Skin of body (tissue), 2 donors: ENCODE results near the gene ERN1. TPM values are rescaled to one million over a fixed set of nuclear protein-coding genes. Genes with fewer than 3 reads are reported as not detected.

ENCODE experiments used
- DNase-seq: peaks from one replicate; lab custom pipeline; 2025; lab: John Stamatoyannopoulos, UW
- total RNA-seq: library from RNA; depleted of rRNA; stranded (reverse); fragments of >200 nt; gene quantifications from one replicate; pipeline ENCODE4 v1.2.3, GENCODE V29; 2014

ERN1 gene
- total RNA-seq, 1 donor from 2014 or later: 9.3 TPM

DNA sequence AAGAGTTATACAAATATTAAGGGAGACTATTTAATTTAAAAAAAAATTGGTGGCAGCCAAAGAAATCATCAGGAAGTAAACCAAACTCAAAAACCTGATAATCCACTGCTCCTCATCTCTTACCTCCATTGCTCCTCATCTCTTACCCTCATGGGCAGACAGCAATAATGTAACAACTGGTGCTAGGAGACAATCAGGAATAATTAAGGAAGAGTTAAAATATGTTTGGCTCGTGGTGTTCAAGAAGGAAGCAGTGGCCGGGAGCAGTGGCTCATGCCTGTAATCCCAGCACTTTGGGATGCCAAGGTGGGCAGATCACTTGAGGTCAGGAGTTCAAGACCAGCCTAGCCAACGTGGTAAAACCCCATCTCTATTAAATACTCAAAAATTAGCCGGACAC lies 18.1 kb downstream of the ERN1 start:
- no peak for DNase-seq

DNA sequence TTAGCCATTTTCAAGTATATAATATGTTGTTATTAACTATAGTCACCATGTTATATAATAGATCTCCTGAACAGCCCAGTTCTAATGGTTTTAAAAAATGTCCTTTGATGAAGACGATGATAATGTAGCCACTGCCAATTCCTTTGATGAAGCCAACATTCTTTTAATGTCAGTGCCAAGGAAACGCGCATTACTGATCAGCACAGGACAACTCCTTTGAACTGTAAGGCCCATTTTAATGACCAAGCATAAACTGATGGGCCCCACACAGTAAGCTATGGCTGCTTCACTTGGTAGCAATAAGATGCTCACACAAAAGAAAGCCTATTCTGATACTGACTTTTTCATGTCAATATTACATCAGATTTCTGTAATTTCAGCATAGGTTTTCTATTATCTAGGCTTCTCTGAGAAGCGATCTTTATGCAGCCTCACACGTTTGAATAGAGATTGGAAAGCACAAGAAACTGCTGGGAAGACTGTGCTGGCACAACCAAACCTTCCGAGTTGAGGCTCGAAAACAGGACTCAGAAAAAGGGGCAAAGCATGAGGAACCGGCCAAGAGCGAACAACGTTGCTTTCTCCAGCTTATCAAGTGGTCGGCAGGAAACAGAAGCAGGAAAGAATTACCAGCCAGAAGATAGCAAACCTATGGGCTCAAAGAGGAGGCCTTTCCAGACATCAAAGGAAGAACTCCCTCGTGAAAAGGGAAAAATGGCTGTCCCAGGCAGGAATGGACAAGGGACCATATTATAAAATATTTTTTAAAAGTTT lies 19.4 kb downstream of the ERN1 start:
- no peak for DNase-seq

- DNase-seq: no peak
These were observed 20.5 kb downstream of the ERN1 start for GRCh38 chr17:64109400-64109799.

DNA sequence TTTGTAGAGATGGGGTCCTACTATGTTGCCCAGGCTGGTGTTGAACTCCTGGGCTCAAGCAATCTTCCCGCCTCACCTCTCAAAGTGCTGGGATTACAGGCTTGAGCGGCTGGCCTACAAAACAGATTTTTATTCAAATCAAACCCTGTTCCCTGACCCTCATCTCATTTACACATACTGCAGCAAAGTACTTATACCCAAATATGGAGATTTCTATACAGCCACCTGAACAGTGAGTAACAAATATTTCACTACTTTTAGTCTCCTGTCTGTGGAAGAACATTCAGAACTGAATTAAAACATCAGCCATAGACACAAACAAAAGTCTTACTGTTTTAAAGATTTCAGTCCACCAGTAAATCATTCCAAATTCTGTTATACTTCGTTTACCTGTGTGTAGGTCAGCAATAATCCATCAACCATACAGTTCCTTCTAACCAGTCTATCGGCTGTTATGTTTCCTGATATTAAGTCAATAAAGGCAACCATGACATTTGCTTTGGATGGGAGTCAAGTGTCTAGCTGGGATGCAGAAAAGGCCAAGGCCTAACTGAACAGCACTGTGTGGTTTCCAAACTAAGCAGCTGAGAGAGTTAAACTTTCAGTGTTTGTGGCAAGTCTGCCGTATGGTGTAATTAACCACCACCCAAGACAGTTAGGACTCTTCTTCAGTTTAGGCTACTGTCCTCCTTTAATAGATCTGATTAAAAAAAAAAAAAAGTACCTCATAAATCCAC lies 22.3 kb downstream of the ERN1 start:
- no peak for DNase-seq

- DNase-seq: no peak
These were observed 23.0 kb downstream of the ERN1 start for GRCh38 chr17:64106918-64107317.

DNA sequence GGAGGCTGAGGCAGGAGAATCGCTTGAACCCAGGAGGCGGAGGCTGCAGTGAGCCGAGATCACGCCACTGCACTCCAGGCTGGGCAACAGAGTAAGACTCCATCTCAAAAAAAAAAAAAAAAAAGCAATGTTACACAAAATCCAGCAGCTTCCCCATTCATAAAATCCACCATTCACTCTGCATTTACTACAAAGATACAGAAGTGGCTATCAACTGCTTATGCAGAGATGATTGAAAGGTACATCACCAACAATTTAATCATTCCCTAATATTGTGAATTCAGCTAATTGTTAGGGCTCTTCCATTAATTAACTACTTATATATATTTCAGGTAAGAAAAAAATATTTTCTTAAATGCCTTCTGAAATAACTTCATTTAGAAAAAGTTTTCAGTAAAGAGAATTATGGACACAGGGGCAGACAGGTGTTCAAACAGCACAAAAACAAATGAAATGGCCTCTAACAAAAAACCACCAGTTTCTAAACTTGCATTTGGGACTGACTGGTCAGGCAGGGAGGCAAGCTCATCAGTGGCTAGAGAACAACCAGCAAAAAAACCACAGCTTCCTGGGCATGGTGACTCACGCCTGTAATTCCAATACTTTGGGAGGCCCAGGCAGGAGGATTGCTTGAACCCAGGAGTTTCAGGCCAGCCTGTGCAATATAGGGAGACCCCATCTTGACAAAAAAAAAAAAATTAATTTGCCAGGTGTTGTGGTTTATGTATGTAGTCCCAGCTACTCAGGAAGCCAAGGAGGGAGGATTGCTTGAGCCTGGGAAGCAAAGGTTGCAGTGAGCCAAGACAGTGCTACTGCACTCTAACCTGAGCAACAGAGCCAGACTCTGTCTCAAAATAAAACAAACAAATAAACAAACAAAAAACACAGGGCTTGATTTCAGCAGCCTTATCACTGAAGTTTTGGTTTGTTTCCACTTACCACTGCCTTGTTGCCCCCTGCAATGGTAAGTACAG lies 26.3 kb downstream of the ERN1 start:
- no peak for DNase-seq

DNA sequence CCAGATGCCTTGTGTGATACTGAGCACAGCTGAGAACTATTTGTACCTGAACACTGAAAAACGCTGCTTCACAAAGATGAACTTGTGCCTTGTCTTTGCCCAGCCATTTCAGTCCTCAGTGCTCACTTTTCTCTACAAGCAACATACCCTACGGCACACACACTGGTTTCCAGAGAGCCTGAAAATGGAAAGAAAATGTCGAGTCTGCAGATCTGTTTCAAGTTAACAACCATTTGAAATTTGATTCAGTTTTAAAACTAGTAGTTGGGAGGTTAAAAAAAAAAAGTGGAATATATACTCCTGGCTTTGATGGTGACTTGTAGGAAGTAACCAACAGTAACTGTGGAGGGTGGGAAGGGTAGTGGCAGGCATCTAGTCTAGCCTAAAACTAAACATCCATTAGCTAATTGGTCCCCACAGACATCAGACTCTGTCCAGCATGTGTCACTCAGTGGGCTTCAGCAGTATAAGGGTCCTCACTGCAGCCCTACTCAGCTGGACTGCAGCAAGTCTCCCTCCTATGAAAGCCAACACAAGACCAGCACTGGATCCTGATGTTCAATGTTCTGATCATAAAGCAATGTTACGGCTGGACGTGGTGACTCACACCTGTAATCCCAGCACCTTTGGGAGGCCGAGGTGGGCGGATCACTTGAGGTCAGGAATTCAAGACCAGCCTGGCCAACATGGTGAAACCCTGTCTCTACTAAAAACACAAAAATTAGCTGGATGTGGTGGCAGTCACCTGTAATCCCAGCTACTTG lies 27.1 kb downstream of the ERN1 start:
- DNase-seq: no peak

- no peak for DNase-seq
These were observed 30.4 kb downstream of the ERN1 start for GRCh38 chr17:64099543-64099942.

- DNase-seq: no peak
These were observed 32.6 kb downstream of the ERN1 start for GRCh38 chr17:64097196-64097936.

DNA sequence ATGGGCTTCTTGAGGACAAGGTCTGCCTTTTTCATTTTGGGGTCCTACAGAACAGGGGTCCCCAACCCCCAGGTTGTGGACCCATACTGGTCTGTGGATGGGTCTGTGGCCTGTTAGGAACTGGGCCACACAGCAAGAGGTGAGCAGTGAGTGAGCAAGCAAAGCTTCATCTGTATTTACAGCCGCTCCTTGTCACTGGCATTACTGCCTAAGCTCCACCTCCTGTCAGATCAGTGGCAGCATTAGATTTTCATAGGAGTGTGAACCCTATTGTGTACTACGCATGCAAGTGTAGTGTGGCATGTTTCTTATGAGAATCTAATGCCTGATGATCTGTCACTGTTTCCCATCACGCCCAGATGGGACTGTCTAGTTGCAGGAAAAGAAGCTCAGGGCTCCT lies 33.9 kb downstream of the ERN1 start:
- no peak for DNase-seq

DNA sequence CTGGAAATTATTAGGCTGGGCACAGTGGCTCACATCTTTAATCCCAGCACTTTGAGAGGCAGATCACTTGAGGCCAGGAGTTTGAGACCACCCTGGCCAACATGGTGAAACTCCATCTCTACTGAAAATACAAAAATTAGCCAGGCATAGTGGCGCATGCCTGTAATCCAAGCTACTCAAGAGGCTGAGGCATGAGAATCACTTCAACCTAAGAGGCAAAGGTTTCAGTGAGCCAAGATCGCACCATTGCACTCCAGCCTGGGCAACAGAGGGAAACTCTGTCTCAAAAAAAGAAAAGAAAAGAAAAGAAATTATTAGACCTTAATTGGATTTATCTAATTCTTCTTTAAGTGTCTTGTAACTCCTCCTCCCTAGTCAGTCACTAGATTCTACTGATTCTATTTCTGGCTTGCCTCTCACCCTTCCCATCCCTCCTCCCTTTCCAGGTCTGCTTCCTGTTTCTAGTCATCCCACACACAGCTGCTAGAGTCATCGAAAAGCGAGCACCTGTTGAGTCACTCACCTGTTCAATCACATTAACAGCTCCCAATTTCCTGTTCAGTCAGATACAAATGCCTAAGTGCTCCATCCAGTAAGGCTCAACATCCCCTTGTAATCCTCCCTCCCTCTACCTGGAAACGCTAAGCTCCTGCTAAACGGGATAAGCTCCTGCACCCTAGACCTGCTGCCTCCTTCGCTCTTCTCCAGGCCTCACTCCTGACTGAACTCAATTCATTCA lies 34.6 kb downstream of the ERN1 start:
- no peak for DNase-seq

- DNase-seq: no peak
These were observed 35.5 kb downstream of the ERN1 start for GRCh38 chr17:64094412-64094811.

- DNase-seq: no peak
These were observed 36.9 kb downstream of the ERN1 start for GRCh38 chr17:64092952-64093451.

GRCh38 chr17:64092113-64092512 lies 37.8 kb downstream of the ERN1 start:
- no peak for DNase-seq

- DNase-seq: no peak
These were observed 38.4 kb downstream of the ERN1 start for GRCh38 chr17:64091571-64091970.

DNA sequence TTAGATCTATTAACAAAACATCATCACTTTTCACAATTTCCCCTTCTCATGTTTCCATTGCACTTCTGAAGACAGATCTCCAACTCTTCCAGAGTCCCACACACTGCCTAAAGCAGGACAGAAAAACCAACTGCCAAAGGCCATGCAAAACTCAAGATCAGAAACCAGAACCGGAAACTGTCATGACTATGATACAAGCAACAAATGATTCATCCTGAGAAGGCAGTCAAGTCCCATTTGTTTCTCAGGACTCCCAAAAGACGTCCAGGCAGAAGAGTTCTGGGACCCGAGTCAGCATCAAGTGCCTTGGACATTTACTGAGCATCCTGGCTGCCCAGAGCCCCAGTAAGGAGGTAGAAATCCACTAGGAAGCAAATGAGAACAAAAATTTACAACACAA lies 38.8 kb downstream of the ERN1 start:
- DNase-seq: no peak

DNA sequence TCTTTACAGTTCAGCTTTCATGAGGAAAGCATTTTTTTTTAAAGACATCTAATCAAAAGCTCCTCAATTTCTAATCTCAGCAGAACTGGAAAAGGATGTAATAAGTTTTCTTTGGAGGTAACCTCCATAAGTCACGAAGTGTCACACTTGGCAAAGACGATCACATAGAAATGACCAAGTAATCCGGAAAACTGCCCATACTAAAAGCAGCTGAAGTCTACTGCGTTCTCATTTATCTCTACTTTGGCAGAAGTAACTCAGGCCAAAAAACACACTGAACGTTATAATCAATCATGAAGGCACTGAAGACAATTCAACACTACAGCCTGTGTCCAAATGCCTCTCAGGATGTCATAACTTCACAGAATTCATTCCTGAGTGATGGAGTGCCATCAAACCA lies 39.8 kb downstream of the ERN1 start:
- no peak for DNase-seq

- no peak for DNase-seq
These were observed 42.5 kb downstream of the ERN1 start for GRCh38 chr17:64087252-64088005.

GRCh38 chr17:64085650-64086005 lies 44.3 kb downstream of the ERN1 start:
- DNase-seq: no peak
